Left lung (tissue), 10 donors: ENCODE data around the gene MBD4. TPM values are rescaled to one million over a fixed set of nuclear protein-coding genes. Genes with fewer than 3 reads are reported as not detected.
A peak's percentile ranks its signal among the peaks of the same experiment; 100 is the strongest.

ENCODE experiments used
- ATAC-seq: fragments of 200-7000 bp; cut with Tn5 transposase; one replicate; pipeline ENCODE4 v1.9.1; 2020; ENCODE audit warnings: moderate library complexity
- DNase-seq, 4 donors: peaks; one replicate each; pipeline ENCODE4 v3.0.0-alpha.2; 2013 to 2020
- H3K27ac ChIP-seq, 2 donors: fragments of 200-600 bp; sonication (generic) in 1 of 2; one replicate each; pipeline versions ENCODE4 v1.5.0 to v1.8.0; 2020 to 2021
- H3K27me3 ChIP-seq, 2 donors: fragments of 200-600 bp; sonication (generic) in 1 of 2; one replicate each; pipeline versions ENCODE4 v1.5.0 to v1.8.0; 2020 to 2021
- H3K36me3 ChIP-seq, 2 donors: fragments of 200-600 bp; sonication (generic) in 1 of 2; one replicate each; pipeline versions ENCODE4 v1.5.0 to v1.8.0; 2020 to 2021
- H3K4me1 ChIP-seq, 2 donors: fragments of 200-600 bp; one replicate each; pipeline ENCODE4 v1.8.0; 2021
- H3K4me3 ChIP-seq, 2 donors: fragments of 200-600 bp; sonication (generic) in 1 of 2; one replicate each; pipeline versions ENCODE4 v1.5.0 to v1.8.0; 2020 to 2021; ENCODE audit warnings: mild to moderate bottlenecking in 1 of 2
- H3K9me3 ChIP-seq, 2 donors: fragments of 200-600 bp; sonication (generic) in 1 of 2; one replicate each; pipeline versions ENCODE4 v1.5.0 to v1.8.0; 2020 to 2021
- CTCF ChIP-seq, 2 donors: fragments of 200-600 bp; sonication (generic) in 1 of 2; IDR thresholded peaks; one replicate each; pipeline versions ENCODE4 v1.5.0 to v1.8.0; 2021; ENCODE audit warnings: antibody characterized with exemption in 2 of 2
- intact Hi-C, 2 donors: fragments of 100-400 bp; cut with DNase I; formaldehyde crosslinking; loops; one replicate each; pipeline versions ENCODE4 v1.11.2 to v1.14.2; 2022
- polyA plus RNA-seq, 6 donors: library from polyadenylated mRNA; unstranded; fragments of 120-200 nt; gene quantifications; one replicate each; pipeline ENCODE4 v1.2.1, GENCODE V29; 2013; ENCODE audit not compliant: insufficient read length in 6 of 6
- total RNA-seq, 2 donors: library from RNA; stranded (reverse); fragmentation: NEBNext Ultra II Directional; extraction: Animal tissue kit (Norgen Biotek cat#: 25700); gene quantifications; one replicate each; pipeline ENCODE4 v1.2.1, GENCODE V29; 2021
- donor health status: DM: no; HTN: yes; CAD: no.
- donor health status: DM: no; HTN: no; CAD: no.

The MBD4 gene
- total and polyA plus RNA-seq, 8 donors = 29.9 to 62.1 (median 52.2) TPM

- intact Hi-C loops = no loop called here
- no peak for DNase-seq
- Histone ChIP-seq H3K27me3 (no peaks in the 10 kb centered on the region), H3K27ac (no peak overlapping the region), H3K9me3 (no peaks in the 10 kb centered on the region), H3K36me3 (no peaks in the 10 kb centered on the region), H3K4me1 (peaks cover 2 to 3% of the 10 kb centered on the region in 2 donors), H3K4me3 (no peak overlapping the region)
- ATAC-seq = no peak
- TF ChIP-seq CTCF (IDR thresholded peaks at IDR 0.05) = no peak
Observed at GRCh38 chr3:129403450-129403849, 36.3 kb downstream of the MBD4 start.

- H3K4me3 ChIP-seq = no peak overlapping the region
- no peaks in the 10 kb centered on the region for H3K27me3 ChIP-seq
- peaks cover 8 to 11% of the 10 kb centered on the region in 2 donors for H3K4me1 ChIP-seq
- no peaks in the 10 kb centered on the region for H3K36me3 ChIP-seq
- TF ChIP-seq CTCF (IDR thresholded peaks at IDR 0.05) = no peak
- H3K9me3 ChIP-seq = no peaks in the 10 kb centered on the region
- H3K27ac ChIP-seq = no peak overlapping the region
- ATAC-seq (no peak), DNase-seq (no peak)
- intact Hi-C loops = no loop called here
Observed at GRCh38 chr3:129402616-129403015, 37.1 kb downstream of the MBD4 start.

GRCh38 chr3:129402210-129402609 lies 37.5 kb downstream of the MBD4 start:
- intact Hi-C loops = no loop called here

GRCh38 chr3:129399895-129400357 lies 39.8 kb downstream of the MBD4 start:
- H3K27ac ChIP-seq = peak overlapping the region; percentile 75 to 87
- no peak for TF ChIP-seq CTCF (IDR thresholded peaks at IDR 0.05)
- peaks cover 0 to 21% of the 10 kb centered on the region in 2 donors for H3K36me3 ChIP-seq
- DNase-seq (no peak), ATAC-seq (no peak)
- H3K9me3 ChIP-seq = no peaks in the 10 kb centered on the region
- no peaks in the 10 kb centered on the region for H3K27me3 ChIP-seq
- H3K4me1 ChIP-seq = peaks cover 8 to 34% of the 10 kb centered on the region in 2 donors
- intact Hi-C loops = no loop called here
- H3K4me3 ChIP-seq = peak overlapping the region; percentile 83 to 92

More at GRCh38 chr3:129402210-129402609, 37.5 kb downstream of the MBD4 start:
- no peaks in the 10 kb centered on the region for H3K9me3 ChIP-seq
- H3K27me3 ChIP-seq = no peaks in the 10 kb centered on the region
- H3K4me1 ChIP-seq = peaks cover 8 to 15% of the 10 kb centered on the region in 2 donors
- no peak for TF ChIP-seq CTCF (IDR thresholded peaks at IDR 0.05)
- DNase-seq (no peak), ATAC-seq (no peak)
- H3K36me3 ChIP-seq = no peaks in the 10 kb centered on the region
- no peak overlapping the region for H3K27ac ChIP-seq
- H3K4me3 ChIP-seq = no peak overlapping the region

GRCh38 chr3:129399145-129399894 lies 40.4 kb downstream of the MBD4 start:
- intact Hi-C loops = no loop called here
- H3K27ac ChIP-seq = peak overlapping the region; percentile 75 to 87
- peak; percentile 72 to 77 for TF ChIP-seq CTCF (IDR thresholded peaks at IDR 0.05)
- H3K27me3 ChIP-seq = no peaks in the 10 kb centered on the region
- peaks cover 0 to 21% of the 10 kb centered on the region in 2 donors for H3K36me3 ChIP-seq
- H3K9me3 ChIP-seq = no peaks in the 10 kb centered on the region
- peak overlapping the region; percentile 83 to 92 for H3K4me3 ChIP-seq
- peak in 3 of 4 donors; percentile 82 to 95 (median 93) for DNase-seq
- peak; percentile 93 for ATAC-seq
- peaks cover 8 to 37% of the 10 kb centered on the region in 2 donors for H3K4me1 ChIP-seq
